Sigmoid colon (tissue), 7 donors: ENCODE measurements around the gene SMIM44. TPM values are rescaled to one million over a fixed set of nuclear protein-coding genes. Genes with fewer than 3 reads are reported as not detected.

ENCODE experiments used
- DNase-seq: peaks from one replicate; pipeline ENCODE4 v3.0.0-alpha.2; 2019
- H3K27ac ChIP-seq, 4 donors: fragments of 200-600 bp; sonication (generic); one replicate each; pipeline ENCODE4 v1.5.1; 2016 to 2019; ENCODE audit warnings: mild to moderate bottlenecking in 1 of 4
- H3K27me3 ChIP-seq, 3 donors: fragments of 200-600 bp; sonication (generic); one replicate each; pipeline ENCODE4 v1.5.1; 2019; ENCODE audit warnings: mild to moderate bottlenecking in 1 of 3
- H3K36me3 ChIP-seq, 4 donors: fragments of 200-600 bp; sonication (generic); one replicate each; pipeline ENCODE4 v1.5.1; 2016 to 2019
- H3K4me1 ChIP-seq, 4 donors: fragments of 200-600 bp; sonication (generic); one replicate each; pipeline ENCODE4 v1.5.1; 2017 to 2019
- H3K4me3 ChIP-seq, 4 donors: fragments of 200-600 bp; sonication (generic); one replicate each; pipeline ENCODE4 v1.5.1; 2017 to 2019; ENCODE audit warnings: mild to moderate bottlenecking in 2 of 4, moderate library complexity in 1 of 4
- H3K9me3 ChIP-seq, 4 donors: fragments of 200-600 bp in 3 of 4; sonication (generic) in 3 of 4; one replicate each; pipeline versions ENCODE4 v1.5.1 to v1.6.1; 2013 to 2019
- EP300 ChIP-seq, 4 donors: sonication (generic); formaldehyde crosslinking; IDR thresholded peaks; one replicate each; pipeline ENCODE4 v1.6.1; 2017; ENCODE audit warnings: antibody characterized with exemption in 4 of 4
- POLR2A ChIP-seq, 2 donors: fragments of 450-650 bp; IDR thresholded peaks; one replicate each; pipeline ENCODE4 v1.6.1; 2016; ENCODE audit warnings: antibody characterized with exemption in 2 of 2, mild to moderate bottlenecking in 2 of 2, moderate library complexity in 2 of 2
- POLR2AphosphoS5 ChIP-seq, 4 donors: sonication (generic); formaldehyde crosslinking; IDR thresholded peaks; one replicate each; pipeline ENCODE4 v1.6.1; 2017; ENCODE audit warnings: antibody characterized with exemption in 4 of 4
- WGBS, 2 donors: extraction: QIAGEN DNeasy Blood & Tissue Kit; methylation state at CpG; one replicate each; pipeline ENCODE4 v1.1.7; 2013; 5-methylcytosine and 5-hydroxymethylcytosine counted together
- intact Hi-C: fragments of 100-400 bp; cut with DNase I; formaldehyde crosslinking; loops from one replicate; pipeline ENCODE4 v1.15.1; 2023
- polyA plus RNA-seq, 3 donors: library from polyadenylated mRNA; stranded (reverse); fragments of 200-250 nt; gene quantifications; one replicate each; pipeline ENCODE4 v1.2.3, GENCODE V29; 2013
- total RNA-seq, 4 donors: library from RNA; depleted of rRNA; stranded (reverse); fragments of >200 nt; gene quantifications; one replicate each; pipeline ENCODE4 v1.1.0, GENCODE V29; 2016
- TF ChIP-seq, protein P1 (sequence below), 4 experiments: fragments of 450-650 bp in 3 of 4; fragments of 200-600 bp in 1 of 4; IDR thresholded peaks; one replicate each; pipeline ENCODE4 v1.5.1; 2016 to 2019; ENCODE audit warnings: antibody characterized with exemption in 4 of 4, mild to moderate bottlenecking in 3 of 4, moderate library complexity in 2 of 4
- donor health status: healthy with polysubstance abuse.
- donor health status: Bipolar disorder and iron deficiency.
- donor health status: healthy.

The SMIM44 gene
- total RNA-seq (not detected), polyA plus RNA-seq (1 to 10 TPM in 1 of 3 donors, not detected in 2; 2.9 TPM)

DNA sequence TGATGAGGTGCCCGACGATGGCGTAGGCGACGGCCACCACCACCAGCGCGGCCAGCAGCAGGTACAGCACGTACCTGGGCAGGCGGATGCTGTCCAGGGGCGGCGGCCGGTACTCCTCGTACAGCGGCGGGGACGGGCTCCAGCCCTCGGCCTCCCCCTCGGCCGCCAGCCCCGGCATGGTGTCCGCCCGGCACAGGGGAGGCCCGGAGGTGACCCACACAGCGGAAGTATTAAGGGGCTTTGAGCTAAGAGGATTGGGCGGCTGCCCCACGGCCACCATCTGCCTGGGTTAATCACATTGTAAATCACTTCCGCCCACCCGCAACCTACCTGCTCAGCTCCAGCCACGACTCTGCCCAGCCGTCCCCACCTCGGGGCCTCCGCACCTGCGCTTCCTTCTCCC, at the start of gene SMIM44:
SMIM44 (minus strand) TSS at position 216 of the 403 bp plus-strand sequence; CDS start at position 178, 38 bp downstream.
- H3K27ac ChIP-seq: no peak within 1 kb of the TSS
- no peak for DNase-seq
- no peaks in the 10 kb centered on the region for H3K36me3 ChIP-seq
- peaks cover 20 to 73% (median 48%) of the 10 kb centered on the region in 3 donors for H3K27me3 ChIP-seq
- H3K4me1 ChIP-seq: no peaks in the 10 kb centered on the region
- 14 to 60% methylated on average over 33 of the region's 33 CpGs for WGBS, 2 donors
- no peaks in the 10 kb centered on the region for H3K9me3 ChIP-seq
- intact Hi-C loops: no loop called here
- TF ChIP-seq POLR2AphosphoS5 (IDR thresholded peaks at IDR 0.05) (no peak), EP300 (IDR thresholded peaks at IDR 0.05) (no peak), POLR2A (IDR thresholded peaks at IDR 0.05) (no peak)
- TF ChIP-seq, protein P1, sequence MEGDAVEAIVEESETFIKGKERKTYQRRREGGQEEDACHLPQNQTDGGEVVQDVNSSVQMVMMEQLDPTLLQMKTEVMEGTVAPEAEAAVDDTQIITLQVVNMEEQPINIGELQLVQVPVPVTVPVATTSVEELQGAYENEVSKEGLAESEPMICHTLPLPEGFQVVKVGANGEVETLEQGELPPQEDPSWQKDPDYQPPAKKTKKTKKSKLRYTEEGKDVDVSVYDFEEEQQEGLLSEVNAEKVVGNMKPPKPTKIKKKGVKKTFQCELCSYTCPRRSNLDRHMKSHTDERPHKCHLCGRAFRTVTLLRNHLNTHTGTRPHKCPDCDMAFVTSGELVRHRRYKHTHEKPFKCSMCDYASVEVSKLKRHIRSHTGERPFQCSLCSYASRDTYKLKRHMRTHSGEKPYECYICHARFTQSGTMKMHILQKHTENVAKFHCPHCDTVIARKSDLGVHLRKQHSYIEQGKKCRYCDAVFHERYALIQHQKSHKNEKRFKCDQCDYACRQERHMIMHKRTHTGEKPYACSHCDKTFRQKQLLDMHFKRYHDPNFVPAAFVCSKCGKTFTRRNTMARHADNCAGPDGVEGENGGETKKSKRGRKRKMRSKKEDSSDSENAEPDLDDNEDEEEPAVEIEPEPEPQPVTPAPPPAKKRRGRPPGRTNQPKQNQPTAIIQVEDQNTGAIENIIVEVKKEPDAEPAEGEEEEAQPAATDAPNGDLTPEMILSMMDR (IDR thresholded peaks at IDR 0.05): no peak
- no peak within 1 kb of the TSS for H3K4me3 ChIP-seq

DNA sequence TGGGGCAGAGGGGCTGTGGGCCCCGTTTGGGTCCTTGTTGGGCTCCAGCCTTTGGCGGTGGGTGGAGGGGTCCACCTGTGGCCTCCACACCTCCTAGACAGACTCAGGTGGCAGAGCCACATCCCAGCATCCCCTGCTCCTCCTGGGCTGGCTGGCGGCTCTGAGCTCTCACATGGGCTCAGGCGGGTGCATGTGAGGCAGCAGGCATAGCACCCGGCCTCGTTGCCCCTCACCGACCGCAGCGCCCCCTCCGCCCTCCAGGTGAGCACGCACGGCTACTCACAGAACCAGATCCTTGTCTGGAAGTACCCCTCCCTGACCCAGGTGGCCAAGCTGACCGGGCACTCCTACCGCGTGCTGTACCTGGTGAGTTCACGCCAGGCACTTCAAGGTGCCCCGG, 49.8 kb upstream of the SMIM44 start:
- intact Hi-C loops: no loop called here
- Histone ChIP-seq H3K36me3 (peaks cover 27 to 64% (median 45%) of the 10 kb centered on the region in 4 donors), H3K4me3 (no peak overlapping the region), H3K27me3 (no peaks in the 10 kb centered on the region), H3K27ac (no peak overlapping the region), H3K9me3 (no peaks in the 10 kb centered on the region), H3K4me1 (peaks cover 0 to 4% (median 0%) of the 10 kb centered on the region in 4 donors)
- 90 to 96% methylated on average over 17 of the region's 17 CpGs for WGBS, 2 donors
- TF ChIP-seq EP300 (IDR thresholded peaks at IDR 0.05) (no peak), POLR2AphosphoS5 (IDR thresholded peaks at IDR 0.05) (no peak), POLR2A (IDR thresholded peaks at IDR 0.05) (no peak)
- TF ChIP-seq, protein P1 (IDR thresholded peaks at IDR 0.05): no peak
- DNase-seq: no peak

GRCh38 chr19:3532154-3532786, 49.0 kb upstream of the SMIM44 start:
- no peak for DNase-seq
- no peak overlapping the region for H3K27ac ChIP-seq
- peaks cover 27 to 72% (median 53%) of the 10 kb centered on the region in 4 donors for H3K36me3 ChIP-seq
- no peak overlapping the region for H3K4me3 ChIP-seq
- H3K4me1 ChIP-seq: peaks cover 0 to 4% (median 0%) of the 10 kb centered on the region in 4 donors
- TF ChIP-seq EP300 (IDR thresholded peaks at IDR 0.05) (no peak), POLR2AphosphoS5 (IDR thresholded peaks at IDR 0.05) (no peak), POLR2A (IDR thresholded peaks at IDR 0.05) (no peak)
- TF ChIP-seq, protein P1 (IDR thresholded peaks at IDR 0.05): no peak
- H3K9me3 ChIP-seq: no peaks in the 10 kb centered on the region
- intact Hi-C loops: no loop called here
- H3K27me3 ChIP-seq: no peaks in the 10 kb centered on the region
- 95 to 96% methylated on average over 33 of the region's 33 CpGs for WGBS, 2 donors

DNA sequence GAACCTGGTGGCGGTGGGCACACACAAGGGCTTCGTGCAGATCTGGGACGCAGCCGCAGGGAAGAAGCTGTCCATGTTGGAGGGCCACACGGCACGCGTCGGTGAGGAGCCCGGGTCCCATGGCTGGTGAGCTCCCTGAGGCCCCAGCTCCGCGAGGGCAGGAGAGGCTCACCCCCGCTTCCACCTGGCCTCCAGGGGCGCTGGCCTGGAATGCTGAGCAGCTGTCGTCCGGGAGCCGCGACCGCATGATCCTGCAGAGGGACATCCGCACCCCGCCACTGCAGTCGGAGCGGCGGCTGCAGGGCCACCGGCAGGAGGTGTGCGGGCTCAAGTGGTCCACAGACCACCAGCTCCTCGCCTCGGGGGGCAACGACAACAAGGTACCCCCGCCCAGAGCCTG, 48.5 kb upstream of the SMIM44 start:
- H3K4me3 ChIP-seq: no peak overlapping the region
- H3K36me3 ChIP-seq: peaks cover 27 to 77% (median 58%) of the 10 kb centered on the region in 4 donors
- H3K4me1 ChIP-seq: no peaks in the 10 kb centered on the region
- H3K9me3 ChIP-seq: no peaks in the 10 kb centered on the region
- TF ChIP-seq, protein P1 (IDR thresholded peaks at IDR 0.05): no peak
- TF ChIP-seq POLR2AphosphoS5 (IDR thresholded peaks at IDR 0.05): no peak
- no peak for TF ChIP-seq EP300 (IDR thresholded peaks at IDR 0.05)
- TF ChIP-seq POLR2A (IDR thresholded peaks at IDR 0.05): no peak
- WGBS, 2 donors: 95 to 96% methylated on average over 29 of the region's 29 CpGs
- no peak for DNase-seq
- intact Hi-C loops: no loop called here
- H3K27ac ChIP-seq: no peak overlapping the region
- no peaks in the 10 kb centered on the region for H3K27me3 ChIP-seq
